IPS DF 6.9 (cell line): Measurements from ENCODE around the gene OVCH1.

ENCODE experiments used
- DNase-seq: peaks from one replicate; pipeline ENCODE4 v3.0.0-alpha.2; 2013; ENCODE audit warnings: low read depth, low spot score
- H3K27ac ChIP-seq: one replicate; pipeline ENCODE4 v1.5.1; 2013; ENCODE audit warnings: low read length, control low read depth
- H3K27me3 ChIP-seq: 2 replicates; pipeline ENCODE4 v1.6.1; 2013; ENCODE audit warnings: mild to moderate bottlenecking, low read length; ENCODE audit not compliant: control insufficient read depth, insufficient read depth
- H3K36me3 ChIP-seq: 2 replicates; pipeline ENCODE4 v1.6.1; 2013; ENCODE audit warnings: low read length; ENCODE audit not compliant: control insufficient read depth, insufficient read depth
- H3K4me1 ChIP-seq: 2 replicates; pipeline ENCODE4 v1.6.1; 2013; ENCODE audit warnings: low read length; ENCODE audit not compliant: control insufficient read depth, insufficient read depth
- H3K4me3 ChIP-seq: 2 replicates; pipeline ENCODE4 v1.5.1; 2013; ENCODE audit warnings: mild to moderate bottlenecking, low read length
- H3K9me3 ChIP-seq: 2 replicates; pipeline ENCODE4 v1.6.1; 2013; ENCODE audit warnings: low read length, inconsistent platforms; ENCODE audit not compliant: control insufficient read depth, insufficient read depth
- WGBS: extraction: QIAGEN DNeasy Blood & Tissue Kit; methylation state at CpG from one replicate; pipeline ENCODE4 v1.1.7; 2013; ENCODE audit warnings: mixed read lengths, missing lambda C conversion rate; ENCODE audit not compliant: insufficient read length, insufficient coverage; 5-methylcytosine and 5-hydroxymethylcytosine counted together

OVCH1 gene

GRCh38 chr12:29505122-29505521 is 7.6 kb upstream of the OVCH1 start:
- Histone ChIP-seq H3K4me3 (no peak overlapping the region), H3K4me1 (no peaks in the 10 kb centered on the region), H3K36me3 (no peaks in the 10 kb centered on the region; the same call in 1 of the 2 replicates), H3K27ac (no peak overlapping the region), H3K9me3 (no peaks in the 10 kb centered on the region), H3K27me3 (no peaks in the 10 kb centered on the region)
- DNase-seq, result no peak
- no CpG with 5 or more reads among the region's 3 CpGs for WGBS

- H3K36me3 ChIP-seq, result no peaks in the 10 kb centered on the region; the same call in 1 of the 2 replicates
- no peaks in the 10 kb centered on the region for H3K9me3 ChIP-seq
- H3K27me3 ChIP-seq, result no peaks in the 10 kb centered on the region
- H3K27ac ChIP-seq, result no peak overlapping the region
- H3K4me1 ChIP-seq, result no peaks in the 10 kb centered on the region
- H3K4me3 ChIP-seq, result no peak overlapping the region
- DNase-seq, result no peak
Measured at GRCh38 chr12:29503283-29503682, 5.8 kb upstream of the OVCH1 start.

GRCh38 chr12:29499235-29499634 is 1.7 kb upstream of the OVCH1 start:
- Histone ChIP-seq H3K4me1 (no peaks in the 10 kb centered on the region), H3K4me3 (no peak overlapping the region), H3K27ac (no peak overlapping the region), H3K36me3 (no peaks in the 10 kb centered on the region; the same call in 1 of the 2 replicates), H3K27me3 (no peaks in the 10 kb centered on the region), H3K9me3 (no peaks in the 10 kb centered on the region)
- WGBS, result no CpG with 5 or more reads among the region's 3 CpGs
- no peak for DNase-seq

GRCh38 chr12:29492891-29493290 is 4.6 kb downstream of the OVCH1 start:
- Histone ChIP-seq H3K27ac (no peak overlapping the region), H3K36me3 (no peaks in the 10 kb centered on the region), H3K27me3 (no peaks in the 10 kb centered on the region), H3K9me3 (no peaks in the 10 kb centered on the region), H3K4me1 (no peaks in the 10 kb centered on the region), H3K4me3 (no peak overlapping the region)
- no CpG with 5 or more reads among the region's 6 CpGs for WGBS
- DNase-seq, result no peak

GRCh38 chr12:29486972-29487371 is 10.5 kb downstream of the OVCH1 start:
- no peaks in the 10 kb centered on the region for H3K36me3 ChIP-seq
- no peaks in the 10 kb centered on the region for H3K4me1 ChIP-seq
- WGBS, result no CpG with 5 or more reads among the region's 2 CpGs
- no peak for DNase-seq
- H3K9me3 ChIP-seq, result no peaks in the 10 kb centered on the region
- no peak overlapping the region for H3K27ac ChIP-seq
- H3K27me3 ChIP-seq, result no peaks in the 10 kb centered on the region
- H3K4me3 ChIP-seq, result no peak overlapping the region

- Histone ChIP-seq H3K4me1 (no peaks in the 10 kb centered on the region), H3K9me3 (no peaks in the 10 kb centered on the region), H3K4me3 (no peak overlapping the region), H3K27me3 (no peaks in the 10 kb centered on the region), H3K36me3 (no peaks in the 10 kb centered on the region), H3K27ac (no peak overlapping the region)
- no CpG with 5 or more reads among the region's 4 CpGs for WGBS
- DNase-seq, result no peak
Measured at GRCh38 chr12:29463198-29463597, 34.3 kb downstream of the OVCH1 start.

- WGBS, result no CpG with 5 or more reads among the region's 2 CpGs
- H3K27ac ChIP-seq, result no peak overlapping the region
- no peak for DNase-seq
- no peaks in the 10 kb centered on the region for H3K4me1 ChIP-seq
- no peak overlapping the region for H3K4me3 ChIP-seq
- no peaks in the 10 kb centered on the region for H3K9me3 ChIP-seq
- H3K36me3 ChIP-seq, result no peaks in the 10 kb centered on the region
- H3K27me3 ChIP-seq, result no peaks in the 10 kb centered on the region
Measured at GRCh38 chr12:29460082-29460481, 37.4 kb downstream of the OVCH1 start.

- H3K27me3 ChIP-seq, result no peaks in the 10 kb centered on the region
- H3K36me3 ChIP-seq, result no peaks in the 10 kb centered on the region
- no peak for DNase-seq
- no peaks in the 10 kb centered on the region for H3K4me1 ChIP-seq
- no peaks in the 10 kb centered on the region for H3K9me3 ChIP-seq
- H3K4me3 ChIP-seq, result no peak overlapping the region
- WGBS, result no CpG with 5 or more reads among the region's 1 CpG
- H3K27ac ChIP-seq, result no peak overlapping the region
Measured at GRCh38 chr12:29455087-29455486, 42.4 kb downstream of the OVCH1 start.

GRCh38 chr12:29451888-29452287 is 45.6 kb downstream of the OVCH1 start:
- Histone ChIP-seq H3K27ac (no peak overlapping the region), H3K4me1 (no peaks in the 10 kb centered on the region), H3K4me3 (no peak overlapping the region), H3K36me3 (no peaks in the 10 kb centered on the region), H3K27me3 (no peaks in the 10 kb centered on the region), H3K9me3 (no peaks in the 10 kb centered on the region)
- WGBS, result no CpG with 5 or more reads among the region's 2 CpGs
- DNase-seq, result no peak

- no peak overlapping the region for H3K4me3 ChIP-seq
- H3K9me3 ChIP-seq, result no peaks in the 10 kb centered on the region
- no peaks in the 10 kb centered on the region for H3K27me3 ChIP-seq
- H3K27ac ChIP-seq, result no peak overlapping the region
- DNase-seq, result no peak
- no peaks in the 10 kb centered on the region for H3K36me3 ChIP-seq
- WGBS, result no CpG with 5 or more reads among the region's 4 CpGs
- no peaks in the 10 kb centered on the region for H3K4me1 ChIP-seq
Measured at GRCh38 chr12:29448157-29448556, 49.3 kb downstream of the OVCH1 start.

- no peak for DNase-seq
- WGBS, result no CpG with 5 or more reads among the region's 2 CpGs
- no peaks in the 10 kb centered on the region for H3K27me3 ChIP-seq
Measured at GRCh38 chr12:29447285-29447975, 50.1 kb downstream of the OVCH1 start.

More at GRCh38 chr12:29447285-29447975, 50.1 kb downstream of the OVCH1 start:
- Histone ChIP-seq H3K27ac (no peak overlapping the region), H3K4me3 (no peak overlapping the region), H3K36me3 (no peaks in the 10 kb centered on the region), H3K4me1 (no peaks in the 10 kb centered on the region), H3K9me3 (no peaks in the 10 kb centered on the region)
